GM12874 (cell line): ENCODE results near the gene AUTS2.

Experiments used
- TF ChIP-seq, protein P1 (sequence below): IDR thresholded peaks from 2 replicates; pipeline ENCODE4 v1.5.1; 2011; ENCODE audit warnings: low read depth, mild to moderate bottlenecking, control low read depth, low read length, moderate library complexity; ENCODE audit not compliant: insufficient read depth

AUTS2 gene

DNA sequence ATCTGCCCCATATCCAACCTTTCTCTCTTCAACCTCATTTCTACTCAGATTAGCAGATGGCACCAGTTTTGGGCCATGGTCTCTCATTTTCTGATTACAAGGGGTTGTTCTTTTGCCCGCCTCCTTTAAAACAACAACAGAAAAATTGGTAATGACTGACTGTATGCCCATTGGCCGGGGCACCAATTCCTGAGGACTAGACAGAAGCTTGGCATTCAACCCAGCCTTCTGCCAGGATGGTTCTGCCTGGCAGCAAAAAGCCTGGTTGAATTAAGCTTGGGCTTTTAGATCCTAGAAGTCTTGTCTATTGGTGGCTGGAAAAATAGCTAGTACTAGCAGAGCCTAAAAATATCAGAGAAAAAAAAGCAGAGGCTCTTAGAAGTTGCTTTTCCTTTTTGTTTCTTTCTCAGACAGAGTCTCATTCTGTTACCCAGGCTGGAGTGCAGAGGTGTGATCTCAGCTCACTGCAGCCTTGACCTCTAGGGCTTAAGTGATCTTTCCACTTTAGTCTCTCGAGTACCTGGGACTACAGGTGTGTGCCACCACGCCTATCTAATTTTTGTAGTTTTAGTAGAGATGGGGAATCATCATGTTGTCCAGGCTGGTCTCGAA is 402.6 kb downstream of the AUTS2 start:
- TF ChIP-seq, protein P1, sequence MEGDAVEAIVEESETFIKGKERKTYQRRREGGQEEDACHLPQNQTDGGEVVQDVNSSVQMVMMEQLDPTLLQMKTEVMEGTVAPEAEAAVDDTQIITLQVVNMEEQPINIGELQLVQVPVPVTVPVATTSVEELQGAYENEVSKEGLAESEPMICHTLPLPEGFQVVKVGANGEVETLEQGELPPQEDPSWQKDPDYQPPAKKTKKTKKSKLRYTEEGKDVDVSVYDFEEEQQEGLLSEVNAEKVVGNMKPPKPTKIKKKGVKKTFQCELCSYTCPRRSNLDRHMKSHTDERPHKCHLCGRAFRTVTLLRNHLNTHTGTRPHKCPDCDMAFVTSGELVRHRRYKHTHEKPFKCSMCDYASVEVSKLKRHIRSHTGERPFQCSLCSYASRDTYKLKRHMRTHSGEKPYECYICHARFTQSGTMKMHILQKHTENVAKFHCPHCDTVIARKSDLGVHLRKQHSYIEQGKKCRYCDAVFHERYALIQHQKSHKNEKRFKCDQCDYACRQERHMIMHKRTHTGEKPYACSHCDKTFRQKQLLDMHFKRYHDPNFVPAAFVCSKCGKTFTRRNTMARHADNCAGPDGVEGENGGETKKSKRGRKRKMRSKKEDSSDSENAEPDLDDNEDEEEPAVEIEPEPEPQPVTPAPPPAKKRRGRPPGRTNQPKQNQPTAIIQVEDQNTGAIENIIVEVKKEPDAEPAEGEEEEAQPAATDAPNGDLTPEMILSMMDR, result no peak

- TF ChIP-seq, protein P1, result no peak
Observed at GRCh38 chr7:70005480-70005879, 407.2 kb downstream of the AUTS2 start.

- TF ChIP-seq, protein P1, result no peak
Observed at GRCh38 chr7:70005891-70006260, 407.6 kb downstream of the AUTS2 start.

GRCh38 chr7:70006261-70006920 is 408.1 kb downstream of the AUTS2 start:
- TF ChIP-seq, protein P1, result no peak

DNA sequence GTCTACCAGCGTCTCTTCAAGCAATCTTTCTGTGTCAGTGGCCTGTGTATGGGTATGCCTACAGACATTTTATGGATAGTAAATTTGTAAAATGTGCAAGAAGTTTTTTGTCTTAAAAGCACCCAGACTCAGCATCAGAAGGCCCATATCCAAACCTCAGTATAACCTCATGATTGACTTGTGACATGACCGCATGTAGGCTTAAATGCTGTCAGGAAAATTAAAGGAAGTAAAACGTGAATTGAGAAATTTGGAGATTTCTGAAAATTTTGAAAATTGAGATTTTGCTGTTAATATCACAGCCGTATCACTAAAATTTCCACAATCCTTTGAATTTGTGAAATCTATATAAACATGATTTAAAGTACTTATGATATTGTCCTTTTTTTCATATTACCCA is 410.2 kb downstream of the AUTS2 start:
- TF ChIP-seq, protein P1, result no peak

- TF ChIP-seq, protein P1, result no peak
Observed at GRCh38 chr7:70014472-70015177, 416.4 kb downstream of the AUTS2 start.

DNA sequence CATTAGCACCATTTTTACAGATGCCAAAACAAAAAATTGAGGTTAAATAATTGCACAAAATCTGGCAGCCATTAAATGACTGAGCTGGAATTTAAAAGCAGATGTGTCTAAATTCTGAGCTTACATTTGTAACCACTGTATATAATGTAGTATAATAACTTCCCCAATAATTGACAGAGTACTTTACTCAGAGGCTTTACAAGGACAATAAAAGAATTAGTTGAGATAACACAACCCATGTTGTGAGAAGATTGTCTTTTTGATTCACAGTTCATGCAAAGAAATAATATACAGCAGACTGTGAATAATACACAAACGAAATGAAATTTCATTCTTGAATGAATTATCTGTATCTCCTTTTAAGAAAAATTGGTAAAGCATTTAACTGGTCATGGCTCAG is 417.1 kb downstream of the AUTS2 start:
- TF ChIP-seq, protein P1, result no peak
